Endothelial cell of umbilical vein (primary cell): ENCODE measurements around the gene SPATA18. TPM values are rescaled to one million over a fixed set of nuclear protein-coding genes. Genes with fewer than 3 reads are reported as not detected.

ENCODE experiments used
- BruUV-seq: library from RNA; stranded (reverse); fragments of 400-500 nt; replicated peaks from 2 replicates; lab custom pipeline; 2021; lab: Mats Ljungman, UMichigan
- CTCF ChIA-PET: fragments of 300-600, 350-600 bp; sonication (Branson Sonifier 250); formaldehyde crosslinking; loops from one replicate; lab custom pipeline; 2021; ENCODE audit warnings: antibody characterized with exemption, inconsistent platforms; lab: Charles Lee
- POLR2A ChIA-PET: fragments of 300-600, 350-600 bp; sonication (Branson Sonifier 250); formaldehyde crosslinking; loops from one replicate; lab custom pipeline; 2021; ENCODE audit warnings: antibody characterized with exemption, inconsistent platforms; lab: Charles Lee
- DNase-seq: peaks from one replicate; pipeline ENCODE4 v3.0.0-alpha.2; 2011; ENCODE audit warnings: low read depth, low spot score
- FAIRE-seq: peaks from 2 replicates; lab custom pipeline; 2011; peaks lifted over from hg19 to GRCh38; lab: Jason Lieb, UNC
- H2AFZ ChIP-seq: 2 replicates; pipeline ENCODE4 v1.6.0; 2012; ENCODE audit warnings: low read depth, low read length, control low read depth, inconsistent platforms
- H3K27ac ChIP-seq: 2 replicates; pipeline ENCODE4 v1.5.1; 2011; ENCODE audit warnings: low read depth, mild to moderate bottlenecking, control low read depth, low read length, moderate library complexity; ENCODE audit not compliant: insufficient read depth
- H3K27me3 ChIP-seq, 2 experiments: 2 replicates each; pipeline versions ENCODE4 v1.6.0 to v1.6.1; 2011; ENCODE audit warnings: low read length in 2 of 2, mixed read lengths in 1 of 2; ENCODE audit not compliant: control insufficient read depth in 2 of 2, insufficient read depth in 2 of 2
- H3K36me3 ChIP-seq, 2 experiments: 2 replicates in 1 of 2; 3 replicates in 1 of 2; pipeline ENCODE4 v1.5.1; 2011; ENCODE audit warnings: low read length in 2 of 2, mild to moderate bottlenecking in 1 of 2, moderate library complexity in 1 of 2; ENCODE audit not compliant: control insufficient read depth in 2 of 2, insufficient read depth in 2 of 2; ENCODE audit errors: extremely low read depth in 1 of 2
- H3K4me1 ChIP-seq: 3 replicates; pipeline ENCODE4 v1.5.1; 2011; ENCODE audit warnings: mild to moderate bottlenecking, low read length; ENCODE audit not compliant: control insufficient read depth, insufficient read depth; ENCODE audit errors: extremely low read depth
- H3K4me2 ChIP-seq: 2 replicates; pipeline ENCODE4 v1.6.1; 2011; ENCODE audit warnings: low read length, control low read depth, mixed read lengths; ENCODE audit not compliant: insufficient read depth
- H3K4me3 ChIP-seq, 3 experiments: fragments of 200-600 bp in 1 of 3; sonication (generic), shearing (Covaris generic) in 1 of 3; replicated peaks in 1 of 3; 2 replicates each; pipeline ENCODE4 v1.5.1; 2011 to 2016; ENCODE audit warnings: control low read depth in 3 of 3, low read length in 3 of 3, mild to moderate bottlenecking in 2 of 3, inconsistent platforms in 1 of 3, low read depth in 1 of 3, moderate library complexity in 1 of 3; ENCODE audit not compliant: insufficient read depth in 1 of 3
- H3K79me2 ChIP-seq: 2 replicates; pipeline ENCODE4 v1.6.0; 2012; ENCODE audit warnings: low read length, inconsistent platforms; ENCODE audit not compliant: control insufficient read depth, insufficient read depth
- H3K9ac ChIP-seq: replicated peaks from 2 replicates; pipeline ENCODE3; 2011; ENCODE audit warnings: low read length, control low read depth; ENCODE audit not compliant: insufficient read depth; ENCODE audit errors: extremely low read depth
- H3K9me1 ChIP-seq: replicated peaks from 3 replicates; pipeline ENCODE4 v1.6.0; 2011; ENCODE audit warnings: mild to moderate bottlenecking, low read length; ENCODE audit not compliant: control insufficient read depth, insufficient read depth; ENCODE audit errors: extremely low read depth
- H3K9me3 ChIP-seq: replicated peaks from 2 replicates; pipeline ENCODE4 v1.5.1; 2012; ENCODE audit warnings: low read length, inconsistent platforms; ENCODE audit not compliant: control insufficient read depth, insufficient read depth
- H4K20me1 ChIP-seq: replicated peaks from 2 replicates; pipeline ENCODE3; 2011; ENCODE audit warnings: mild to moderate bottlenecking, low read length; ENCODE audit not compliant: control insufficient read depth, insufficient read depth; ENCODE audit errors: extremely low read depth
- EZH2 ChIP-seq: IDR thresholded peaks from 2 replicates; pipeline ENCODE4 v1.6.1; 2012; ENCODE audit warnings: borderline replicate concordance, low read depth, mild to moderate bottlenecking, moderate library complexity, low read length, inconsistent platforms; ENCODE audit not compliant: severe bottlenecking
- JUN ChIP-seq: IDR thresholded peaks from 2 replicates; pipeline ENCODE4 v1.6.1; 2011; ENCODE audit warnings: borderline replicate concordance, low read depth; ENCODE audit not compliant: insufficient read length, insufficient read depth
- POLR2AphosphoS5 ChIP-seq: IDR thresholded peaks from 2 replicates; pipeline ENCODE4 v1.6.1; 2012; ENCODE audit warnings: low read depth, mild to moderate bottlenecking, control low read depth, low read length, moderate library complexity; ENCODE audit not compliant: insufficient read depth
- dilution Hi-C: fragments of 300-500 bp; cut with MboI; formaldehyde crosslinking; loops from one replicate; pipeline ENCODE4 v1.15.0; 2019; ENCODE audit warnings: low sequenced_read_pairs; ENCODE audit not compliant: extremely low pct_ligation_motif_present
- intact Hi-C: fragments of 100-400 bp; cut with micrococcal nuclease; formaldehyde crosslinking; loops from one replicate; pipeline ENCODE4 v1.10.0; 2022
- polyA plus RNA-seq, 4 experiments: library from polyadenylated mRNA; depleted of rRNA in 3 of 4; stranded (reverse) in 3 of 4; unstranded in 1 of 4; fragments of >200 nt; gene quantifications; 2 replicates each; pipeline versions ENCODE4 v1.2.1 to v1.2.3, GENCODE V29; 2011 to 2012; ENCODE audit warnings: missing spikeins in 1 of 4
- total RNA-seq: library from RNA; stranded (reverse); gene quantifications from 2 replicates; pipeline ENCODE4 v1.2.3, GENCODE V29; 2021

The SPATA18 gene
- total and polyA plus RNA-seq, 2 donors (not counting 3 experiments of a cell fraction or from before 2014, with no cell fraction given), result 2.7 to 4.6 TPM

GRCh38 chr4:52071791-52072546 is 20.9 kb downstream of the SPATA18 start:
- Histone ChIP-seq H3K9me3 (no peaks in the 10 kb centered on the region), H3K36me3 (no peaks in the 10 kb centered on the region), H3K9ac (no peak overlapping the region), H4K20me1 (no peaks in the 10 kb centered on the region), H3K27me3 (peaks cover 13 to 22% of the 10 kb centered on the region in 2 experiments), H3K4me3 (no peak overlapping the region), H3K9me1 (no peaks in the 10 kb centered on the region), H3K27ac (no peak overlapping the region), H3K4me1 (no peaks in the 10 kb centered on the region), H3K79me2 (no peaks in the 10 kb centered on the region), H3K4me2 (no peak overlapping the region), H2AFZ (no peak overlapping the region)
- no peak for DNase-seq
- BruUV-seq, result no TSS peak
- intact Hi-C loops (no loop called here), dilution Hi-C loops (no loop called here)
- FAIRE-seq, result no peak
- CTCF ChIA-PET, result no interaction called here
- no peak for TF ChIP-seq JUN
- POLR2A ChIA-PET, result no interaction called here

DNA sequence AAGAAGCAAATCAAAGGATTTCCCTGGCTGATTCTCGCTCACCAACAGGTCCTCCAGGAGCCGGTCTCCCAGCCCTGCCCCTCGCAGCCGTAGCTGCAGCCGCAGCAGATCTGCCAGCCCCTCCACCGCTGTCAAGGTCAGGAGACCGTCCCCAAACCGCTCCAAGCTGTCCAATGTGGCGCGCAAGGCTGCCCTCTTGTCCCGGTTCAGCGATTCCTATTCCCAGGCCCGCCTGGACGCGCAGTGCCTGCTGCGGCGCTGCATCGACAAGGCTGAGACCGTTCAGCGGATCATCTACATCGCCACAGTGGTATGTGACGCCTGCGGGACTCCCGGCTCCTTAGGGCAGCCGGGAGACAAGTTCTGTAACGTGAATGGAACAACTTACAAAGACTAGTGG is 25.6 kb downstream of the SPATA18 start:
- H3K9ac ChIP-seq, result no peak overlapping the region
- H3K79me2 ChIP-seq, result no peaks in the 10 kb centered on the region
- no peak for FAIRE-seq
- no peak overlapping the region for H3K27ac ChIP-seq
- H3K4me1 ChIP-seq, result no peaks in the 10 kb centered on the region
- peak; percentile 4 for DNase-seq
- peak; percentile 44 for TF ChIP-seq EZH2
- no peak for TF ChIP-seq POLR2AphosphoS5
- H3K9me1 ChIP-seq, result no peaks in the 10 kb centered on the region
- H3K9me3 ChIP-seq, result no peaks in the 10 kb centered on the region
- BruUV-seq, result no TSS peak
- H2AFZ ChIP-seq, result peak overlapping the region; percentile 6
- ChIA-PET CTCF (no interaction called here), POLR2A (no interaction called here)
- no peaks in the 10 kb centered on the region for H3K36me3 ChIP-seq
- no peaks in the 10 kb centered on the region for H4K20me1 ChIP-seq
- no peak overlapping the region for H3K4me3 ChIP-seq
- peaks cover 13 to 22% of the 10 kb centered on the region in 2 experiments for H3K27me3 ChIP-seq
- H3K4me2 ChIP-seq, result no peak overlapping the region
- dilution Hi-C loops (no loop called here), intact Hi-C loops (no loop called here)
